HG03432 (cell line): ENCODE measurements around the gene EVL.
"Not testable (repeated sequence)": the region's sequence is repeated elsewhere in the genome, so short reads cannot be mapped to it uniquely, and the experiment has no call there.

Experiments
- ATAC-seq: cut with Tn5 transposase; IDR thresholded peaks from one replicate; pipeline ENCODE4 v1.9.1; 2021; ENCODE audit warnings: mild to moderate bottlenecking, moderate library complexity; ENCODE audit not compliant: unreplicated experiment

The EVL gene

GRCh38 chr14:100065111-100065871 lies at the start of gene EVL:
TSS of gene EVL (plus strand) at chr14:100065422. CDS start at chr14:100065501, 79 bp downstream.
- peak; percentile 49 for ATAC-seq

DNA sequence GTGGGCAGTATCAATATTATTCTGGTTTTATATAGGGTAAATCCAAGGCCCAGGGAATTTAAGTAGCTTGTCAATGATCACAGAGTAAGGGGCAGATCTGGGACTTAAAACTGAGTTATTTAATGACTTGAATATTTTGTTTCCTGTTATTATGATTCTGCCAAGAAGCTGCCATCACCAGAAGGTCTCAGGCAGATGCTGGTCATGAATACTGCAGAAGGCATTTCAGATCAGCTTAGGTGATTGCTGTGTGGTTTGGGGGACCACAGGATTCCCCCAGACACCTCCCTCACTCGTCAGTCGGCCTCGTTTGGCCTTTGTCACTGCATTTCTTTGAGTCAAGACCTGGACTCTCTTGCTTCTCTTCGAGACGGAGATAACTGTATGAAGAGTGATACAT lies 47.7 kb upstream of the EVL start:
- no peak for ATAC-seq

GRCh38 chr14:100018054-100018453 lies 47.2 kb upstream of the EVL start:
- no peak for ATAC-seq

GRCh38 chr14:100018482-100018881 lies 46.7 kb upstream of the EVL start:
- no peak for ATAC-seq

DNA sequence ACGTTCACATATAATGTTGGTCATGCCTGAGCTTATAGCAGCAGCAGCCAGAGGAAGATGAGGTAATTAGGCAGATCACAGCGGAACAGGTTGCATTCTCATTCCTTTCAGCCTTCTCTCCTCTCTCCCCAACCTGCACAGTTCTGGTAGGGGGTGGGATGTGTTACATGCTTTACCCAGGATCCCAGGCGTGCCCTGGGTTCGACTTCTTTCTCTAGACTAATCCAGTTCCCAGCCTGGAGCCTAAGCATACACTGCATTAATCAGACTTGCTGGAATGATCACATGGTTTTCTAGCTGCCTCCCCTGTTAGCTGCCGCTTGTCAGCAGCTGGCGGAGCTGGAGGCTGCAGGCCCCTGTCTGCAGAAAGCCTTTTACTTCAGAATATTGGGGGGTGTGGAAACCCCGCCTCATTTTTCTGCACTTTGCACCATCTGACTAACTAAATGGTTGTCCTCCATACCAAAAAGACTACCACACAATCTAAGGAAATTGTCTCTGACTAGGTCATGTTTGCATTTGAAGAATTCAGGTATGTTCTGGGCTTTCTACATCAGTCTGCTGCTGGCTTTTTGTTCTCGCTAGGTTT lies 46.0 kb upstream of the EVL start:
- ATAC-seq: no peak

- no peak for ATAC-seq
These were observed 44.6 kb upstream of the EVL start for GRCh38 chr14:100020629-100021028.

DNA sequence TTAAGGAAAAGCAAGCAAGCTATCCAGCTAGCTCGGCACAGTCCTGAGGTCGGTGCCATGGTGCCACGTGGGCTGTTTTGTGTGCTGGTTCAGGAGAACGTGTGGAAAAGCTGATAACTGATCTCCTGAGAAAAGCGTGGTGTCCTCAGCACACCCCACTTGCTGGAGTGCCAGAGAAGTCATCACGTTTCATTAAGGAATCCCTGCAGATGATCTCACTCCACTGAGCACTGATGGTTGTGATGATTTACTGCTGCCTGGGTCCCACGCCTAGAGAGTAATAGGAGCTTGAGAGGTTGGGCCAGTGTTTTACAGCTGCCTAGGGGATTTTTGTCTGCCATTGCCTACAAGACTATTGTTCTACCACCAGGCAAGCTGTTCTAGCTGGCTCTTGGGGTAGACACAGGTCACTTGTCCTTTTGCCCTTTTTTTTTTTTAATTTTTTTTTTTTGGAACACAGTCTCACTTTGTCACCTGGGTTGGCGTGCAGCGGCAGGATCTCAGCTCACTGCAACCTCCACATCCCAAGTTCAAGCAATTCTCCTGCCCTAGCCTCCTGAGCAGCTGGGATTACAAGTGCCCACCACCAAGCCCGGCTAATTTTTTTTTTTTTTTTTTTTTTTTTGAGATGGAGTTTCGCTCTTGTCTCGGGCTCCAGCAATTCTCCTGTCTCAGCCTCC lies 42.3 kb upstream of the EVL start:
- ATAC-seq: no peak

DNA sequence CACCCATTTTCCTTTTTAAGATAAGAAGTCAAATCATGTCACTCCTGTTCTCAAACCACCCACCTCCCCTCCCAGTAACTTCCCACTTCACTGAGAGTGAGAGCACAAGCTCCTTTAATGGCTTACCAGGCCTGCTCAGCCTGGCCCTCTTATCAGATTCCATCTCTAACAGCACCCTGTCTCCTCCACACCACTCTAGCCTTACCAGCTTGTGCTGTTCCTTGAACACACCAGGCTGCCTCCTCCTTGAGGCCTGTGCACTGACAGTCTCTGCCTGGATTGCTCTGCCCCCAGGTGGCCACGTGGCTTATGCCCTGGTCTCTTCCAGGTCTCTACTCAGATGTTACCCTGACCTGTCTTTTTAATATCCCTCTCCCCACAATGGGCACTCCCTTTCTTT lies 40.1 kb upstream of the EVL start:
- peak; percentile 76 for ATAC-seq

DNA sequence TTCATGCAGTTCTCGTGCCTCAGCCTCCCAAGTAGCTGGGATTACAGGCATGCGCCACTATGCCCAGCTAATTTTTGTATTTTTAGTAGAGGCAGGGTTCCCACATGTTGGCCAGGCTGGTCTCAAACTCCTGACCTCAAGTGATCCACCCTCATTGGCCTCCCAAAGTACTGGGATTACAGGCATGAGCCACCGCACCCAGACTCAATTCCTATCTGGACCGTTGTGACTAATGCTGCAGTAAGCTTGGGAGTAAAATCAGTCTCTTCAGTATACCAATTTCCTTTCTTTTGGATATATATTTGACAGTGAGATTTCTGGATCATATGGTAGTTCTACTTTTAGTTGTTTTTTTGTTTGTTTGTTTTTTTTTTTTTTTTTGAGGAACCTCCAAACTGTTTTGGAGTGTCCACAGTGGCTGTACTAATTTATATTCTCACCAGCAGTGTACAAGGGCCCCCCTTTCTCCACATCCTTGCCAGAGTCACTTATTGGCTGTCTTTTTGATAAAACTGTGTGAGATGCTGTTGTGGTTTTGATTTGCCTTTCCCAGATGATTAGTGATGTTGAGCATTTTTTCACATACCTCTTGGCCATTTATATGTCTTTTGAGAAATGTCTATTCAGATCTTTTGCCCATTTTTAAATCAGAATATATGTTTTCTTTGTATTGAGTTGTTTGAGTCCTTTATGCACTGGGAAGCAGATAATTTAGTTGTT lies 37.3 kb upstream of the EVL start:
- ATAC-seq: no peak

DNA sequence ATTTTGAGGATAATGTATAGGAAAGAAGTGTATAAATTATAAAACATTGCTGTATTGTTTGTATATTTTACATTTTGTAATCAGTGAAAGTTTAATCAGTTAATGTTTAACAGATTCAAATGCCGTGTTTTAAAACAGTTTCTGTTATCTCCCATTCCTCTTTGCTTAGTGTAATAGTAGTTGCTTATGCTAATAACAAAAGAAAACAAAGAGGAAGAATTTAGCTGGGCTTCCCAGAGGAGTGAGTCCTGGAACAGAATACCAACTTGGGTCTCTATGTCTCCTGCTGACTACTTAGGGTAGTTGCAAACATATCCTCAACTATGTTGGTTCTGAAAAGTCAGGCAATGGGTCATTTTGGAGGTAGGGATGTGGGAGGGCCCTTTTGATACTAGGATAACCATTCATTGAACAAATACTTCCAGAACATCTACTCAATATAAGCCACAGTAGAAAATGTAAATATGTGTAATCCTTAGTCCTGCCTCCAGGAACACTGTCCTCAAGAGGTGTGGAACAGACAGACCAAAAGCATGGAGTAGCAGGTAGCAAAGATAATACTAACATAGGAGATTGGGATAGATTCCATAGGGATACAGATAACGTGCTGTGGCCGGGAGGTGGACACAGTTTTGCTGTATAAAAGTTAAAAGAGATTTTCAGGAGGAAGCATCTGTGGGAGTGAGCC lies 36.1 kb upstream of the EVL start:
- ATAC-seq: no peak

DNA sequence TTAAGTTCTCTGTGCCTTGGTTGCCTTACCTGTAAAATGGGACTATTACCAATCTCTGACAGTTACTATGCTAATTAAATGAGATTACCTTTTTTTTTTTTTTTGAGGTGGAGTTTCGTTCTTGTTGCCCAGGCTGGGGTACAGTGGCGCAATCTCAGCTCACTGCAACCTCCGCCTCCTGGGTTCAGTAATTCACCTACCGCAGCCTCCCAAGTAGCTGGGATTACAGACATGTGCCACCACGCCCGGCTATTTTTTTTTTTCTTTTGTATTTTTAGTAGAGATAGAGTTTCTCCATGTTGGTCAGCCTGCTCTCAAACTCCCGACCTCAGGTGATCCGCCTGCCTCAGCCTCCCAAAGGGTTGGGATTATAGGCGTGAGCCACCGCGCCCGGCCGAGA lies 35.2 kb upstream of the EVL start:
- not testable (repeated sequence) for ATAC-seq

GRCh38 chr14:100030452-100031153 lies 34.6 kb upstream of the EVL start:
- ATAC-seq: no peak

- ATAC-seq: no peak
These were observed 33.5 kb upstream of the EVL start for GRCh38 chr14:100031506-100032281.

- no peak for ATAC-seq
These were observed 32.5 kb upstream of the EVL start for GRCh38 chr14:100032738-100033137.

DNA sequence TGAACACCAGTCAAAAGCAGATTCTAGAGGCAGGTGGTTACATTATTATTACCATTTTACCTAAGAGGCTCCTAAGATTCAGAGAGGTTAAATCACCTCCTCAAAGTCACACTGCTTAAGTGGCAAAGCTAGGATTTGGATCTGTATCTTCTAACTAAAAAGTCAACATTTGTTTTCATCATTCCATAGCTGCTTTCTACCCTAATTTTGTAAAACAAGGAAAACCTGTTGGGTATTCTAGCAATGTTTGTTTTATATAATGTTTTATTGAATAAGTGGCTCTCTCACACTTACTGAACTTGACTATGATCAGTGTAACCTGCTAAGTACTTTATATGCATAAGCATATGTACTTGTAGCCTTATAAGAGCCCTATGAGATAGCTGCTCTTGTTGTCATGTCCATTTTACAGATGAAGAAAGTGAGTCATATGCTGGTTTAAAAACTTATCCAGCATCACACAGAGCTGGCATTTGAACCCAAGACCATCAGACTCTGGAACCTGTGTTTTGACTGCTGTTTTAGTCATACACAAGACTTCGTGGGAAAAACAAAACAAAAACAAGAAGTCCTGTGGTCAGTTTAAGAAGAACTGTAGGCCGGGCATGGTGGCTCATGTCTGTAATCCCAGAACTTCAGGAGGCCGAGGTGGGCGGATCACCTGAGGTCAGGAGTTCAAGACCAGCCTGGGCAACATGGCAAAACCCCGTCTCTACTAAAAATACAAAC lies 31.7 kb upstream of the EVL start:
- ATAC-seq: no peak

DNA sequence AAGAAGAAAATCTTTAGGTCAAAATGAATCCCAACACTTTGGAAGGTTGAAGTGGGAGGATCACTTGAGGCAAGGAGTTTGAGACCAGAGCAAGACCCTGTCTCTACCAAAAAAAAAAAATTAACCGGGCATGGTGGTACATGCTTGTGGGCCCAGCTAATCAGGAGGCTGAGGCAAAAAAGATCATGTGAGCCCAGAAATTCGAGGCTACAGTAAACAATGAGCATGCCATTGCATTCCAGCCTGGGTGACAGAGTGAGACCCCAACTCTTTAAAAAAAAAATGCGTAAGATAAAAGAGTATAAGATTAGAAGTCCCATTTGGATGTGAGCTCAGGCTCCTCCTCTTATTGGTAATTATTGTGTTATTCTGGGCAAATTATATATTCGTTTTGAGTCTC lies 30.8 kb upstream of the EVL start:
- no peak for ATAC-seq

- ATAC-seq: no peak
These were observed 30.2 kb upstream of the EVL start for GRCh38 chr14:100034961-100035500.

DNA sequence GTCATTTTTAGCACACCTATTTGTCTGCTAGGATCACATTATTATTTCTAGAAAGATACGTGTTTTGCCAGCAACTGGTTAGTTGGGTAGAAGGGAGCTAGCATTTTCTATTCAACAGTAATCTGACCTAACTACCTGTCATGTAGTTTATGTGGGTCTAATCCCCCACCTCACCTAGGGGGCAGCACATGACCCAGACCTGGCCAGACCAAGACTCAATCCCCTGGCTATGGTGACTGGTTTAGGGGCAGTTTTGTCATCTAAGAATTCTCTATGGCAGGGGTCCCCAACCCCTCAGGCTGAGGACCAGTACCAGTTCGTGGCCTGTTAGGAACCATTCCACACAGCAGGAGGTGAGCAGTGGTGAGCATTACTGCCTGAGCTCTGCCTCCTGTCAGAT lies 29.5 kb upstream of the EVL start:
- no peak for ATAC-seq

DNA sequence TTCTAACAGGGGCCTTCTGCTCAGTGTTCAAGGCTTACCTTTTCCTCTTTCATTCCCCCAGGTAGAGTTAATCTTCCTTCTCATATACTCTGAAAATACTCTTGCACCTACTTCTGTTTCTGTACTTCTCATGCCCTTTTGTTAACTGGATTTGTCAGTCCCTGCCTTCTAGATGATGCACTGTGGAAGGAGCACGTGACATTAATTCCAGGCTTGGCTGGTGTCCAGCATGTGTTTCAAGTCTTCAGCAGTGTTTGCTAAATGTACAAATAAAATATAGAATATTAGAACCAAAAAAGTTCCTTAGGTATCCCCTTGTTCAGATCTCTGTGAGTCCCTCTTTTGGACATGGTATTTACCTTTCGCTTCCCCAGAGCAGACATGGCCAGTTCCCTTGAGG lies 27.9 kb upstream of the EVL start:
- ATAC-seq: no peak
